ENCODE data around the gene MAT2B. TPM values are rescaled to one million over a fixed set of nuclear protein-coding genes. Genes with fewer than 3 reads are reported as not detected.

Gene MAT2B
- total and polyA plus RNA-seq, 9 of the 15 experiments (the other 6 are each of a cell fraction or from before 2014, with no cell fraction given) = 32.0 to 57.7 (median 43.6) TPM

GRCh38 chr5:163460562-163461171, 44.8 kb upstream of the MAT2B start, which contains the start of gene HMMR (continued):
- TF ChIP-seq MGA (IDR thresholded peaks at IDR 0.05) = no peak
- TF ChIP-seq HDAC8 (tag; IDR thresholded peaks at IDR 0.05) = no peak
- TF ChIP-seq AFF4 (CRISPR knock-in tag; IDR thresholded peaks at IDR 0.05) = peak; percentile 75; the same call in 1 of the 2 replicates
- peak; percentile 98 for TF ChIP-seq FOXM1 (IDR thresholded peaks at IDR 0.05; ENCODE audit: low read depth)
- peak; percentile 94; the same call in 1 of the 2 replicates for TF ChIP-seq FOXM1 (CRISPR knock-in tag; IDR thresholded peaks at IDR 0.05; ENCODE audit: low read depth)
- TF ChIP-seq POLR2AphosphoS5 (IDR thresholded peaks at IDR 0.05; ENCODE audit: control insufficient read depth, insufficient read depth, low read depth, low read length) = peak; percentile 90
- TF ChIP-seq HLTF (IDR thresholded peaks at IDR 0.05) = 0 out of 2 replicates have a peak, but pooled peaks have one; percentile 22
- TF ChIP-seq HOMEZ (CRISPR knock-in tag; IDR thresholded peaks at IDR 0.05) = no peak
- TF ChIP-seq BRD4 (IDR thresholded peaks at IDR 0.05) = peak; percentile 37

All from K562 (cell line).